K562 (cell line): ENCODE data around the gene GET4.

Experiments
- CTCF ChIP-seq, 3 experiments: IDR thresholded peaks in 2 of 3; conservative IDR thresholded peaks in 1 of 3; 2 replicates each; pipeline ENCODE4 v1.5.1; 2011 to 2012; ENCODE audit warnings: low read length in 3 of 3, mild to moderate bottlenecking in 3 of 3, control low read depth in 2 of 3, improper control_type of control experiment in 1 of 3, inconsistent platforms in 1 of 3, low read depth in 1 of 3, mixed read lengths in 1 of 3, moderate library complexity in 1 of 3; ENCODE audit not compliant: insufficient read depth in 2 of 3
- E2F1 ChIP-seq: sonication (generic); formaldehyde crosslinking; IDR thresholded peaks from 2 replicates; pipeline ENCODE4 v1.8.1; 2023; ENCODE audit warnings: mild to moderate bottlenecking, missing genetic modification reagents, moderate library complexity
- ESRRA ChIP-seq: fragments of 450-650 bp; IDR thresholded peaks from 2 replicates; pipeline ENCODE4 v1.6.1; 2014; ENCODE audit warnings: low read depth, mild to moderate bottlenecking, moderate library complexity, borderline replicate concordance
- FIP1L1 ChIP-seq: fragments of 200-400 bp; formaldehyde crosslinking; IDR thresholded peaks from 2 replicates; pipeline ENCODE4 v1.6.1; 2018; ENCODE audit warnings: mild to moderate bottlenecking, low read depth, low read length; ENCODE audit not compliant: poor library complexity, severe bottlenecking
- MAZ ChIP-seq, 2 experiments: fragments of 450-650 bp in 1 of 2; sonication (generic) in 1 of 2; formaldehyde crosslinking; IDR thresholded peaks in 1 of 2; conservative IDR thresholded peaks in 1 of 2; 2 replicates each; pipeline versions ENCODE4 v1.4.0 to v1.5.0; 2020; ENCODE audit warnings: mild to moderate bottlenecking in 1 of 2, missing genetic modification reagents in 1 of 2
- STAT6 ChIP-seq: sonication (generic); formaldehyde crosslinking; IDR thresholded peaks from 2 replicates; pipeline ENCODE4 v1.8.1; 2023; ENCODE audit warnings: mild to moderate bottlenecking, missing genetic modification reagents
- ZNF280B ChIP-seq: fragments of 250-450 bp; sonication (Bioruptor Pico); IDR thresholded peaks from 2 replicates; pipeline ENCODE4 v1.5.1; 2021; ENCODE audit warnings: mild to moderate bottlenecking
- TF ChIP-seq, protein P1 (sequence below): sonication (generic); formaldehyde crosslinking; IDR thresholded peaks from 2 replicates; pipeline ENCODE4 v1.5.0; 2020; ENCODE audit warnings: missing genetic modification reagents

GRCh38 chr7:884191-885003 is 8.0 kb downstream of the GET4 start:
- TF ChIP-seq E2F1 (CRISPR knock-in tag) = no peak
- TF ChIP-seq CTCF (IDR thresholded peaks at IDR 0.05 in 2 of 3, conservative IDR thresholded peaks at IDR 0.05 in 1 of 3; ENCODE audit: insufficient read depth in 2 of 3, low read depth in 1 of 3, low read length in 3 of 3) = no peak
- TF ChIP-seq ESRRA = no peak
- TF ChIP-seq, protein P1, sequence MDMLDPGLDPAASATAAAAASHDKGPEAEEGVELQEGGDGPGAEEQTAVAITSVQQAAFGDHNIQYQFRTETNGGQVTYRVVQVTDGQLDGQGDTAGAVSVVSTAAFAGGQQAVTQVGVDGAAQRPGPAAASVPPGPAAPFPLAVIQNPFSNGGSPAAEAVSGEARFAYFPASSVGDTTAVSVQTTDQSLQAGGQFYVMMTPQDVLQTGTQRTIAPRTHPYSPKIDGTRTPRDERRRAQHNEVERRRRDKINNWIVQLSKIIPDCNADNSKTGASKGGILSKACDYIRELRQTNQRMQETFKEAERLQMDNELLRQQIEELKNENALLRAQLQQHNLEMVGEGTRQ (CRISPR knock-in tag) = no peak
- TF ChIP-seq MAZ (CRISPR knock-in tag; conservative IDR thresholded peaks at IDR 0.05 in 1 of 2, IDR thresholded peaks at IDR 0.05 in 1 of 2) = no peak
- no peak for TF ChIP-seq FIP1L1
- no peak for TF ChIP-seq STAT6 (CRISPR knock-in tag)
- no peak for TF ChIP-seq ZNF280B (CRISPR knock-in tag)
